ENCODE measurements around the gene BCLAF1. TPM values are rescaled to one million over a fixed set of nuclear protein-coding genes. Genes with fewer than 3 reads are reported as not detected.

BCLAF1 gene
- total and polyA plus RNA-seq, 2 donors (not counting 3 experiments of a cell fraction or from before 2014, with no cell fraction given): 23.4 to 151 TPM

- Histone ChIP-seq H3K79me2 (ENCODE audit: control insufficient read depth, insufficient read depth, low read length) (no peaks in the 10 kb centered on the region), H3K9ac (replicated peaks; ENCODE audit: extremely low read depth, insufficient read depth, low read length) (no peak overlapping the region), H4K20me1 (replicated peaks; ENCODE audit: control insufficient read depth, extremely low read depth, insufficient read depth, low read length) (no peaks in the 10 kb centered on the region), H3K4me3 (replicated peaks in 1 of 3; ENCODE audit: insufficient read depth in 1 of 3, low read depth in 1 of 3, low read length in 3 of 3) (no peak overlapping the region), H2AFZ (ENCODE audit: low read depth, low read length) (no peak overlapping the region), H3K4me2 (ENCODE audit: insufficient read depth, low read length) (no peak overlapping the region), H3K9me3 (replicated peaks; ENCODE audit: control insufficient read depth, insufficient read depth, low read length) (no peaks in the 10 kb centered on the region), H3K9me1 (replicated peaks; ENCODE audit: control insufficient read depth, extremely low read depth, insufficient read depth, low read length) (no peaks in the 10 kb centered on the region), H3K27me3 (ENCODE audit: control insufficient read depth in 2 of 2, insufficient read depth in 2 of 2, low read length in 2 of 2) (peaks cover 0 to 2% of the 10 kb centered on the region in 2 experiments), H3K36me3 (ENCODE audit: control insufficient read depth in 2 of 2, extremely low read depth in 1 of 2, insufficient read depth in 2 of 2, low read length in 2 of 2) (no peaks in the 10 kb centered on the region), H3K27ac (ENCODE audit: insufficient read depth, low read depth, low read length) (no peak overlapping the region), H3K4me1 (ENCODE audit: control insufficient read depth, extremely low read depth, insufficient read depth, low read length) (no peaks in the 10 kb centered on the region)
- ChIA-PET CTCF (no interaction called here), POLR2A (no interaction called here)
- intact Hi-C loops (cut with micrococcal nuclease) (no loop called here), dilution Hi-C loops (cut with MboI; ENCODE audit: extremely low pct_ligation_motif_present, low sequenced_read_pairs) (no loop called here)
- no peak for TF ChIP-seq EZH2 (IDR thresholded peaks at IDR 0.05; ENCODE audit: borderline replicate concordance, low read depth, low read length, severe bottlenecking)
- TF ChIP-seq FOS (IDR thresholded peaks at IDR 0.05; ENCODE audit: borderline replicate concordance, insufficient read depth, low read length): no peak
- no peak for TF ChIP-seq GATA2 (IDR thresholded peaks at IDR 0.05; ENCODE audit: insufficient read depth, insufficient read length, low read depth, low read length)
- TF ChIP-seq, protein P1, sequence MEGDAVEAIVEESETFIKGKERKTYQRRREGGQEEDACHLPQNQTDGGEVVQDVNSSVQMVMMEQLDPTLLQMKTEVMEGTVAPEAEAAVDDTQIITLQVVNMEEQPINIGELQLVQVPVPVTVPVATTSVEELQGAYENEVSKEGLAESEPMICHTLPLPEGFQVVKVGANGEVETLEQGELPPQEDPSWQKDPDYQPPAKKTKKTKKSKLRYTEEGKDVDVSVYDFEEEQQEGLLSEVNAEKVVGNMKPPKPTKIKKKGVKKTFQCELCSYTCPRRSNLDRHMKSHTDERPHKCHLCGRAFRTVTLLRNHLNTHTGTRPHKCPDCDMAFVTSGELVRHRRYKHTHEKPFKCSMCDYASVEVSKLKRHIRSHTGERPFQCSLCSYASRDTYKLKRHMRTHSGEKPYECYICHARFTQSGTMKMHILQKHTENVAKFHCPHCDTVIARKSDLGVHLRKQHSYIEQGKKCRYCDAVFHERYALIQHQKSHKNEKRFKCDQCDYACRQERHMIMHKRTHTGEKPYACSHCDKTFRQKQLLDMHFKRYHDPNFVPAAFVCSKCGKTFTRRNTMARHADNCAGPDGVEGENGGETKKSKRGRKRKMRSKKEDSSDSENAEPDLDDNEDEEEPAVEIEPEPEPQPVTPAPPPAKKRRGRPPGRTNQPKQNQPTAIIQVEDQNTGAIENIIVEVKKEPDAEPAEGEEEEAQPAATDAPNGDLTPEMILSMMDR (IDR thresholded peaks at IDR 0.05; ENCODE audit: extremely low read depth in 1 of 2, insufficient read depth in 1 of 2, low read depth in 1 of 2, low read length in 2 of 2): no peak
- TF ChIP-seq POLR2A (IDR thresholded peaks at IDR 0.05; ENCODE audit: low read depth, low read length): no peak
- no peak for TF ChIP-seq JUN (IDR thresholded peaks at IDR 0.05; ENCODE audit: borderline replicate concordance, insufficient read depth, insufficient read length, low read depth)
- no peak for TF ChIP-seq MYC (IDR thresholded peaks at IDR 0.05; ENCODE audit: low read depth, low read length)
- no peak for TF ChIP-seq POLR2AphosphoS5 (IDR thresholded peaks at IDR 0.05; ENCODE audit: insufficient read depth, low read depth, low read length)
- TF ChIP-seq MAX (IDR thresholded peaks at IDR 0.05; ENCODE audit: insufficient read depth, insufficient read length): no peak
- DNase-seq (ENCODE audit: low read depth, low spot score) (peak; percentile 5), FAIRE-seq (peak; percentile 50)
- BruUV-seq (replicated peaks): no TSS peak
Measured at GRCh38 chr6:136338486-136338885, 48.8 kb upstream of the BCLAF1 start.

All from endothelial cell of umbilical vein (primary cell).